ENCODE data around the gene AGPAT3.

Gene AGPAT3

GRCh38 chr21:43882952-43883545, 18.0 kb downstream of the AGPAT3 start:
- no peak overlapping the region for H3K4me3 ChIP-seq
- H3K9me3 ChIP-seq: no peaks in the 10 kb centered on the region
- no peaks in the 10 kb centered on the region for H3K27me3 ChIP-seq
- intact Hi-C loops (cut with DNase I; ENCODE audit: low total_unique reads): loop anchor here (10.0 kb wide), 1 partner anchor 58 kb away; no protein-coding TSS in a partner anchor
- H3K27ac ChIP-seq: no peak overlapping the region
- TF ChIP-seq, protein P1, sequence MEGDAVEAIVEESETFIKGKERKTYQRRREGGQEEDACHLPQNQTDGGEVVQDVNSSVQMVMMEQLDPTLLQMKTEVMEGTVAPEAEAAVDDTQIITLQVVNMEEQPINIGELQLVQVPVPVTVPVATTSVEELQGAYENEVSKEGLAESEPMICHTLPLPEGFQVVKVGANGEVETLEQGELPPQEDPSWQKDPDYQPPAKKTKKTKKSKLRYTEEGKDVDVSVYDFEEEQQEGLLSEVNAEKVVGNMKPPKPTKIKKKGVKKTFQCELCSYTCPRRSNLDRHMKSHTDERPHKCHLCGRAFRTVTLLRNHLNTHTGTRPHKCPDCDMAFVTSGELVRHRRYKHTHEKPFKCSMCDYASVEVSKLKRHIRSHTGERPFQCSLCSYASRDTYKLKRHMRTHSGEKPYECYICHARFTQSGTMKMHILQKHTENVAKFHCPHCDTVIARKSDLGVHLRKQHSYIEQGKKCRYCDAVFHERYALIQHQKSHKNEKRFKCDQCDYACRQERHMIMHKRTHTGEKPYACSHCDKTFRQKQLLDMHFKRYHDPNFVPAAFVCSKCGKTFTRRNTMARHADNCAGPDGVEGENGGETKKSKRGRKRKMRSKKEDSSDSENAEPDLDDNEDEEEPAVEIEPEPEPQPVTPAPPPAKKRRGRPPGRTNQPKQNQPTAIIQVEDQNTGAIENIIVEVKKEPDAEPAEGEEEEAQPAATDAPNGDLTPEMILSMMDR (IDR thresholded peaks at IDR 0.05): no peak
- peaks cover 0 to 6% (median 4%) of the 10 kb centered on the region in 3 donors for H3K36me3 ChIP-seq
- H3K4me1 ChIP-seq: peaks cover 0 to 32% (median 15%) of the 10 kb centered on the region in 4 donors
- DNase-seq: peak in 1 of 2 donors; percentile 39

- no peak overlapping the region for H3K4me3 ChIP-seq
- no peak overlapping the region for H3K27ac ChIP-seq
- intact Hi-C loops (cut with DNase I; ENCODE audit: low total_unique reads): loop anchor here (10.0 kb wide), 1 partner anchor 59 kb away; no protein-coding TSS in a partner anchor
- peaks cover 0 to 32% (median 15%) of the 10 kb centered on the region in 4 donors for H3K4me1 ChIP-seq
- peak in 1 of 2 donors; percentile 45 for DNase-seq
- TF ChIP-seq, protein P1 (IDR thresholded peaks at IDR 0.05): no peak
- no peaks in the 10 kb centered on the region for H3K9me3 ChIP-seq
- no peaks in the 10 kb centered on the region for H3K27me3 ChIP-seq
- no peaks in the 10 kb centered on the region for H3K36me3 ChIP-seq
These were observed 19.2 kb downstream of the AGPAT3 start for GRCh38 chr21:43884012-43884860.

GRCh38 chr21:43884861-43885417, 19.9 kb downstream of the AGPAT3 start:
- Histone ChIP-seq H3K27me3 (no peaks in the 10 kb centered on the region), H3K4me3 (no peak overlapping the region), H3K9me3 (no peaks in the 10 kb centered on the region), H3K4me1 (peaks cover 0 to 25% (median 15%) of the 10 kb centered on the region in 4 donors), H3K36me3 (peaks cover 0 to 4% (median 0%) of the 10 kb centered on the region in 3 donors), H3K27ac (no peak overlapping the region)
- intact Hi-C loops (cut with DNase I; ENCODE audit: low total_unique reads): loop anchor here (10.0 kb wide), 1 partner anchor 60 kb away; no protein-coding TSS in a partner anchor
- peak in 1 of 2 donors; percentile 40 for DNase-seq
- TF ChIP-seq, protein P1 (IDR thresholded peaks at IDR 0.05): no peak

DNA sequence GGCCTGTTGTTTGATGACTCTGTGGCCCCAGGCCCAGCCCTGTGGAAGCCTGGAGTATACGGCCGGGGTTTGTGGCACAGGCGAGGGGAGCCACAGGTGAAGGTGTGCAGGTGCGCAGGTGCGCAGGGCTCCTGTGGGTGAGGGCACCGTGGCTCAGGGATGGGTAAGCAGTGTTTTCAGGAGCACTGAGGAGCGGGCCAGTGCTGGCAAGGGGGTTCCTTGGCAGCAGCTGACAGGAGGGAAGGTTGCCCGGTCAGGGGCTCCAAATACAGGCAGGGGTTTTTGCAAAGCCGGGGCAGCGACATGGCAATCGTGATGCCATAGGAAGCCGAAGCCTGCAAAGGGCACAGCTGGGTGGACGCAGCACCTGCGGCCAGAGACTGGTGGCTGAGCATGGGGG, 20.7 kb downstream of the AGPAT3 start:
- Histone ChIP-seq H3K9me3 (no peaks in the 10 kb centered on the region), H3K4me3 (no peak overlapping the region), H3K36me3 (peaks cover 0 to 4% (median 0%) of the 10 kb centered on the region in 3 donors), H3K4me1 (peaks cover 0 to 18% (median 8%) of the 10 kb centered on the region in 4 donors), H3K27me3 (no peaks in the 10 kb centered on the region), H3K27ac (no peak overlapping the region)
- intact Hi-C loops (cut with DNase I; ENCODE audit: low total_unique reads): loop anchor here (10.0 kb wide), 1 partner anchor 61 kb away; no protein-coding TSS in a partner anchor
- DNase-seq: no peak
- TF ChIP-seq, protein P1 (IDR thresholded peaks at IDR 0.05): no peak

- Histone ChIP-seq H3K4me3 (no peak overlapping the region), H3K27me3 (no peaks in the 10 kb centered on the region), H3K9me3 (no peaks in the 10 kb centered on the region), H3K4me1 (peaks cover 0 to 15% (median 7%) of the 10 kb centered on the region in 4 donors), H3K27ac (no peak overlapping the region), H3K36me3 (peaks cover 0 to 4% (median 0%) of the 10 kb centered on the region in 3 donors)
- intact Hi-C loops (cut with DNase I; ENCODE audit: low total_unique reads): loop anchor here (10.0 kb wide), 1 partner anchor 62 kb away; no protein-coding TSS in a partner anchor
- DNase-seq: no peak
- TF ChIP-seq, protein P1 (IDR thresholded peaks at IDR 0.05): no peak
These were observed 21.5 kb downstream of the AGPAT3 start for GRCh38 chr21:43886565-43886964.
